ENCODE data around the gene BMP7.

Gene BMP7

DNA sequence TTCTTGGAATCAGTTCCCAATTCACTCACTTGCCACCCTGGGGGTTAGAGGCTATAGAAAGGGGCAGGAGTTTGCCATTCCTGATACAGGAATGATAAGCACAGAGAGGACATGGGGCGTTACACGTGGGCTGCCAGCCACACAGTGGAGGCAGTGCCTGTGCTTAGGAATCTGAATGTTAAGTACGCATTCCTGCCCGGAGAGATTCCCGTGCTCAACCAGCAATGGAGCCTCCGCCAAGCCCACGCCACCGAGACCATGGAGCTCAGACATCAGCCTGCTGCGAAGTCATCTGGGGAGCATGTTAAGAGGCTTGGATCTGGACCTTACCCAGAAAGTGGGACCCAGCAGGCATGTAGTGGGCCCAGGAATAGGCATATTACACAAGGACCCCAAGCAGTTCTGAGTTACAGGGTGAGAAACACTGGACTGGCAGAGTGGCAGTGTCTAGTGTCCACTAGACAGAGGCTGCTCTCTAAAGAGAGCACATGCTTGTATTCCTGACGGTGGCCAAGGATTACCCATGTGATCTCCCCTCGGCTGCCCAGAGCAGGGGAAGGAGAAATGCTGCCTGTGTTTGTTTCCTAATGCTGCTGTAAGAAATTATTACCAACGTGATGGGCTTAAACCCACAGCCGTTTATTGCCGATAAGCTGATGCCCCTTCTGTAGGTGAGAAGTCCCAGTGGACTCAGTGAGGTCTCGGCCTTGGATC, 138.2 kb downstream of the BMP7 start:
- no peak for DNase-seq (ENCODE audit: extremely low read depth, low read depth)
- TF ChIP-seq, protein P1, sequence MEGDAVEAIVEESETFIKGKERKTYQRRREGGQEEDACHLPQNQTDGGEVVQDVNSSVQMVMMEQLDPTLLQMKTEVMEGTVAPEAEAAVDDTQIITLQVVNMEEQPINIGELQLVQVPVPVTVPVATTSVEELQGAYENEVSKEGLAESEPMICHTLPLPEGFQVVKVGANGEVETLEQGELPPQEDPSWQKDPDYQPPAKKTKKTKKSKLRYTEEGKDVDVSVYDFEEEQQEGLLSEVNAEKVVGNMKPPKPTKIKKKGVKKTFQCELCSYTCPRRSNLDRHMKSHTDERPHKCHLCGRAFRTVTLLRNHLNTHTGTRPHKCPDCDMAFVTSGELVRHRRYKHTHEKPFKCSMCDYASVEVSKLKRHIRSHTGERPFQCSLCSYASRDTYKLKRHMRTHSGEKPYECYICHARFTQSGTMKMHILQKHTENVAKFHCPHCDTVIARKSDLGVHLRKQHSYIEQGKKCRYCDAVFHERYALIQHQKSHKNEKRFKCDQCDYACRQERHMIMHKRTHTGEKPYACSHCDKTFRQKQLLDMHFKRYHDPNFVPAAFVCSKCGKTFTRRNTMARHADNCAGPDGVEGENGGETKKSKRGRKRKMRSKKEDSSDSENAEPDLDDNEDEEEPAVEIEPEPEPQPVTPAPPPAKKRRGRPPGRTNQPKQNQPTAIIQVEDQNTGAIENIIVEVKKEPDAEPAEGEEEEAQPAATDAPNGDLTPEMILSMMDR (IDR thresholded peaks at IDR 0.05; ENCODE audit: low read depth, low read length, missing control alignments): no peak
- H3K4me3 ChIP-seq (replicated peaks; ENCODE audit: low read depth, low read length): no peak overlapping the region

DNA sequence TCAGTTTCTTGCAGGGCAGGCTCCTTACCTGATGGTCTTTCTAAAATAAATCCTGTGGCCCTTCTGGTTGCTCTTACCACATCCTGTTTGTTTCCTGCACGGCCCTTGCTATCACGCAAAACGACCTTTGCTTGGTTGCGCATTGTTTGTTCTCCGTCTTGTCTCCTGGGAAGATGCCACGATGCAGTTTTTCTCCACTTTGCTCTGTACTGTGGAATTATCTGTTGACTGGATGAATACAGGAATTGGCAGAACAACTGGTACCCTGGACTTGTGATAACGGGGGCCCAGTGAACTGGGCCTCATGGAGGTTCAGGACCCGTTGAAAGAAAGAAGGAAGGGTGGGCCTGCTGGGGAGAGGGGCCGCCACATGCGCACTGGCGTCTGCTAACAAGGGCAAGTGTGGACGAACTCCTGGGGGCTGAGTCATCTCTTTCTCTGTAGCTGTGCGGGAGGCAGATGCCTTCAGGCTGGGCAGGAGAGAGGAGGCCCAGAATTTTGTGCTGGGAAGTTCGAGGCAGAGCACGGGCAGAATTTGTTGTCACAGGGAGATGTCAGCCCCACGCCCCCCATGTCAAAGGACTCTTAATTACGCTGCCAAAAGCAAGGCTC, 139.9 kb downstream of the BMP7 start:
- H3K4me3 ChIP-seq (replicated peaks; ENCODE audit: low read depth, low read length): no peak overlapping the region
- DNase-seq (ENCODE audit: extremely low read depth, low read depth): no peak

DNA sequence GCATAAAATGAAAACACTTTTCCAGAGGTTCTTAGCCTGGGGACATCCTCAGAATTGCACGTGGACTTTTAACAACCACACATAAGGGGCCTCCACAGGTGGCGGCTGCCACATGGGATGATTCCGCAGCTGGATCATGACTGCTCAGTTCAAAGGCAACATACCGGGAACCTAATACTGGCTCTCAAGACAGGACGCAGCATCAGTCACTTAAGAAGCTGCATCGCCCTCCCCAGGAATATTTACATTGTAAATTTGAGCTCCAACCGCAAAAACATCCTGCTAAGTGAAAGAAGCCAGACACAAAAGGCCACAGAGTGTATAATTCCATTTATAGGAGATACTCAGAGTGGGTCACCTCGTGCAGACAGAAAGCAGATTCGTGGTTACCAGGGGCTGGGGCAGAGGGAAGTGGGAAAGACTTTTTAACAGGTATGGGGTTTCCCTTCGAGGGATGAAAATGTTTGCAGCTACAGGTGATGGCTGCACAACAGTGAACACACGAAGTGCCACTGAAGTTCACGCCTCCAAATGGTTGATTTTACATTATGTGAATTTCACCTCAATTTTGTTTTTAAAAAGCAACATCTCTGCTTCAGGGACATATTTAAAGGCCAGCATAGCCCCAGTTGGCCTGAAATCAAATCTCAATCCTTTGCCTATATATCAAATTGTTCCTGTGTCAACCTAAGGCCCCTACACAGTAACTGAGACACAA, 141.5 kb downstream of the BMP7 start:
- no peak overlapping the region for H3K4me3 ChIP-seq (replicated peaks; ENCODE audit: low read depth, low read length)
- TF ChIP-seq, protein P1 (IDR thresholded peaks at IDR 0.05; ENCODE audit: low read depth, low read length, missing control alignments): no peak
- DNase-seq (ENCODE audit: extremely low read depth, low read depth): no peak

More for the DNA sequence above, 139.9 kb downstream of the BMP7 start:
- TF ChIP-seq, protein P1 (IDR thresholded peaks at IDR 0.05; ENCODE audit: low read depth, low read length, missing control alignments): no peak

DNA sequence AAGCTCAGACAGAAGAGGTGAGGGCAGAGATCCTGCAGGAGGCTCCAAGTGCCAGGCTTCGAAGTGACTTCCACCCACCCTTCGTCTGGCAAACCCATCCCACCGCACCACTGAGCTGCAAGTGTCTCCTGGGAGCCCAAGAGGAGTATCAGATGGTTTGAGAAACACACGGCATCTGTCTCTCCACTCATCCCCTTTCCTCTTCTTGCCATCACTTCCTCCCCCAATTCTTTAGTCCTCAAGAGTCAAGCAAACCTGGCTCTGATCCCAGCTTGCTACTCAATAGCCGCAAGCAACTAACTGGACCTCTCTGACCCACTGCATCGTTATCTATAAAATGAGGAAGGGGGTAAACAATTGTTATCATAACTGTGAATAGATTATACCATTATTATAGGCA, 142.1 kb downstream of the BMP7 start:
- no peak for DNase-seq (ENCODE audit: extremely low read depth, low read depth)
- TF ChIP-seq, protein P1 (IDR thresholded peaks at IDR 0.05; ENCODE audit: low read depth, low read length, missing control alignments): no peak
- no peak overlapping the region for H3K4me3 ChIP-seq (replicated peaks; ENCODE audit: low read depth, low read length)

DNA sequence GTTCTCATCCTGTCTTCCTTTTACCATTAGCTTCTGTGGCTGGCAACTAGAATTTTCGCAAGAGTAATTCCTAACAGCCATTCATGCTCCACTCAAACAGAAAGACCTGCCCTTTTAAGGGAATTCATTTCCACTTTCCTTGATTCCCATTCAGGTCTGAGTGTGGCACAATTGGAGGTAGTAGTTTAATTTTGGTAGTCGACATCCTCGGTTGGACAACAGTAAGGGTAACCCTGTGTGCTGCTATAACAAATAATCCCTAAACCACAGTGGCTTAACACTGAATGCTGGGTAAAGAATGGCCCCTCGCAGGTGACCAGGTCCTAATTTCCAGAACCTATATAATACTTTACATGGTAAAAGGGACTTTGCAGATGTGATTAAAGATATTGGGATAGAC, 142.9 kb downstream of the BMP7 start:
- DNase-seq (ENCODE audit: extremely low read depth, low read depth): no peak
- TF ChIP-seq, protein P1 (IDR thresholded peaks at IDR 0.05; ENCODE audit: low read depth, low read length, missing control alignments): no peak
- no peak overlapping the region for H3K4me3 ChIP-seq (replicated peaks; ENCODE audit: low read depth, low read length)

DNA sequence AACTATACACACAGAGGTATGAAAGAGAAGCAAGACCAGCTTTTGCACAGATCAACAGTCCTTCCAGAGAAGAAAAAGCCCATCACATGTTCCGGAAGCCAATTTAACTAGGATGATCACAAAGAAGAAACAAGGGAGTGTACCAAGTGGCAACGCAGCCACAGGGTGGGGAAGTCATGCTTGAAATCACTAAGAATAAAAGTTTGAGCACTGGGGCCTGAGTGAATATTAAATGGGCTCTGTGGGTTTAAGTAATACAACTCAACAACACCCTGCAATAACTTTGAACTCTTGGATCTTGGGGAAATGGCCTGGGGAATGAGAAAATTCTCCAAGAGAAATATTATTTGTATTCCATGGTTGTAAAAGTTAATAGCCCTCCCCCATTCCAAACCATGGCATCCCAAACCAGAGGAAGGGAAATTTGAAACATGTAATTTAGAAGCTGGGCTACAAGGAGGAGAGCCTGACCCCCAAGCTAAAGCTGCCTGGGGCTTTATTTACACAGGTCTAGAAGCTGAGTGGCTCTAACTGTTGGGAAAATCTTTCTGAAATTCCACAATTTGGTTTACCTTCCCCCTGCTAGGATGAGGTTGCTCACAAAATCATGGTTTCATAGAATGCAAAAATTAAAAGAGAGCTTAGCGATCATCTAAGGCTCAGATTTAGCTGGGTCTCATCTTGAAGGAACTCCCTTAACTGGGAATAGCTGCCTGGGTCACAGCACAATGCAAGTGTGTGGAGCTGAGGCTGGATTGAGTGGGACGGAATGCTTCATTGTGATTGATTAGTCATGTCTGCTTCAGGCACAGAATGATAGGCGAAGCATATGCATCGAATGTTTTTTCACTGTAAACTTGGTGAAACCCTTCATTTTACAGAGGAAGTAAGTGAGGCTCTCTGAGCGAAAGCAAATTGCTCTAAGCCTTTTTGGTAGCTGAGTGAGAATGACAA, 143.6 kb downstream of the BMP7 start:
- no peak overlapping the region for H3K4me3 ChIP-seq (replicated peaks; ENCODE audit: low read depth, low read length)
- DNase-seq (ENCODE audit: extremely low read depth, low read depth): no peak
- TF ChIP-seq, protein P1 (IDR thresholded peaks at IDR 0.05; ENCODE audit: low read depth, low read length, missing control alignments): no peak

Data from HFF-Myc (cell line).